Glutamatergic neuron (in vitro differentiated cells): ENCODE results near the gene BAX. TPM values are rescaled to one million over a fixed set of nuclear protein-coding genes. Genes with fewer than 3 reads are reported as not detected.

Experiments used
- DNase-seq: peaks from one replicate; pipeline ENCODE4 v3.0.0; 2022
- H3K27ac Mint-ChIP-seq: one replicate; pipeline ENCODE4 v1.8.0; 2020; ENCODE audit warnings: mild to moderate bottlenecking, mixed read lengths, inconsistent platforms; ENCODE audit not compliant: unreplicated experiment
- H3K27me3 Mint-ChIP-seq: one replicate; pipeline ENCODE4 v1.8.0; 2020; ENCODE audit warnings: mild to moderate bottlenecking, moderate library complexity, mixed read lengths, inconsistent platforms; ENCODE audit not compliant: unreplicated experiment
- H3K36me3 Mint-ChIP-seq: one replicate; pipeline ENCODE4 v1.8.0; 2020; ENCODE audit warnings: mild to moderate bottlenecking, mixed read lengths, inconsistent platforms; ENCODE audit not compliant: unreplicated experiment
- H3K4me1 Mint-ChIP-seq: one replicate; pipeline ENCODE4 v1.8.0; 2020; ENCODE audit warnings: mild to moderate bottlenecking, low read depth, mixed read lengths, inconsistent platforms; ENCODE audit not compliant: unreplicated experiment
- H3K4me3 Mint-ChIP-seq: one replicate; pipeline ENCODE4 v1.8.0; 2020; ENCODE audit warnings: mild to moderate bottlenecking, mixed read lengths, inconsistent platforms; ENCODE audit not compliant: unreplicated experiment
- H3K9me3 Mint-ChIP-seq: one replicate; pipeline ENCODE4 v1.8.0; 2020; ENCODE audit warnings: mild to moderate bottlenecking, moderate library complexity, mixed read lengths, inconsistent platforms; ENCODE audit not compliant: unreplicated experiment
- total RNA-seq: library from RNA; stranded (reverse); fragmentation: NEBNext Ultra II Directional; extraction: Animal tissue kit (Norgen Biotek cat#: 25700); gene quantifications from one replicate; pipeline ENCODE4 v1.2.1, GENCODE V29; 2021; ENCODE audit not compliant: unreplicated experiment
- TF ChIP-seq, protein P1 (sequence below): fragments of 200-600 bp; sonication (generic); IDR thresholded peaks from one replicate; pipeline ENCODE4 v1.5.0; 2021; ENCODE audit not compliant: partially characterized antibody, unreplicated experiment

The BAX gene
- total RNA-seq, 1 donor from 2014 or later = 87.7 TPM

DNA sequence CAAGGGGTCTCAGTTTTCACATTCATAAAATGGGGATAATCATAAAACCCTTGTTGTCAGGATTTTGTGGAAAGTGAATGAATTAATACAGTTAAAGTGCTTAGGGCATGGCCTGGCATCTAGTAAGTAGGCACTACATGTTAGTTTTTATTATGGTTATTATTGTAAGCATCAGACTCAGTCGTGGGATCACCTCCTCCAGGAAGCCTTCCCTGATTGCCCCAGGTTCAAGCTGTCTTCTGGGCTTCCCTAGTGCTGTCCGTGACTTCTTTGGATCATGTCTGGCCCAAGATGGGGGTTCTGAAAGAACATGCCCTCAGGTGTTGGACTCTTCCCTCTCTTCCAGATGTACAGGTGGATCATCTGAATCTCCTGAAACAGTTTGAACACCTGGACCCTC, 43.9 kb upstream of the BAX start:
- H3K27ac Mint-ChIP-seq = no peak overlapping the region
- TF ChIP-seq, protein P1, sequence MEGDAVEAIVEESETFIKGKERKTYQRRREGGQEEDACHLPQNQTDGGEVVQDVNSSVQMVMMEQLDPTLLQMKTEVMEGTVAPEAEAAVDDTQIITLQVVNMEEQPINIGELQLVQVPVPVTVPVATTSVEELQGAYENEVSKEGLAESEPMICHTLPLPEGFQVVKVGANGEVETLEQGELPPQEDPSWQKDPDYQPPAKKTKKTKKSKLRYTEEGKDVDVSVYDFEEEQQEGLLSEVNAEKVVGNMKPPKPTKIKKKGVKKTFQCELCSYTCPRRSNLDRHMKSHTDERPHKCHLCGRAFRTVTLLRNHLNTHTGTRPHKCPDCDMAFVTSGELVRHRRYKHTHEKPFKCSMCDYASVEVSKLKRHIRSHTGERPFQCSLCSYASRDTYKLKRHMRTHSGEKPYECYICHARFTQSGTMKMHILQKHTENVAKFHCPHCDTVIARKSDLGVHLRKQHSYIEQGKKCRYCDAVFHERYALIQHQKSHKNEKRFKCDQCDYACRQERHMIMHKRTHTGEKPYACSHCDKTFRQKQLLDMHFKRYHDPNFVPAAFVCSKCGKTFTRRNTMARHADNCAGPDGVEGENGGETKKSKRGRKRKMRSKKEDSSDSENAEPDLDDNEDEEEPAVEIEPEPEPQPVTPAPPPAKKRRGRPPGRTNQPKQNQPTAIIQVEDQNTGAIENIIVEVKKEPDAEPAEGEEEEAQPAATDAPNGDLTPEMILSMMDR = no peak
- peaks cover 1% of the 10 kb centered on the region for H3K9me3 Mint-ChIP-seq
- no peaks in the 10 kb centered on the region for H3K36me3 Mint-ChIP-seq
- DNase-seq = no peak
- no peak overlapping the region for H3K4me3 Mint-ChIP-seq
- H3K4me1 Mint-ChIP-seq = no peaks in the 10 kb centered on the region
- H3K27me3 Mint-ChIP-seq = peaks cover 6% of the 10 kb centered on the region

DNA sequence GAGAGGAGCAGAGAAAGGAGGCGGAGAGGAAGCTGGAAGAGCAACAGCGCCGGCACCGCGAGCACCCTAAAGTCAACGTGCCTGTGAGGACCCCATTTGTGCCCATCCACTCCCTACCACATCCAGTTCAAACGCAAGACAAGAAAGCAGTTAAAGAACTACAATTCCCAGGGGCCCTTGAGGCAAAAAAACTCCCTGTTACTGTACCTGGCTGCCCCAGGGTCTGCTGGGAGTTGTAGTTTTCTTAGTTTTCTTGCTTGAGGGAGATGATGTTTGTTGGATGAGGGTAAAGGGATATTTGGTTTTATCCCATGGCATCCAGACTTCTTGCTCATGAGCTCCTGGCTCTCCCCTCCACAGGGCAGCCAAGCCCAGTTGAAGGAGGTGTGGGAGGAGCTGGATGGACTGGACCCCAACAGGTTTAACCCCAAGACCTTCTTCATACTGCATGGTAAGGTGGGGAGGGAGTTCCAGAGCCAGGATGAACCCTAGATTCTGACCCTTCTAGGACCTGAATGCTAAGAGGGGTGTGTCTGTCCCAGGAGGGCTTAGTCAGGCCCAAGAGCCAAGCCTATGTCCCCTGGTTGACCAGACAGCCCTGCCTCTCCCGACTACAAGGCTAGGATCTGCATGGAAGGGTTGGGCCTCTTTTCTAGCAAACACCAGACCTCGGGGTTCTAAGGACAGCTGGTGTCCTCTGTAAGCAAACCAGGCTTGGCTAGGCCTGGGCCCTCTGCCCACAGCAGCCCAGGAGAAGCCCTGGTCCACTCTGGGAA, 41.4 kb upstream of the BAX start:
- Mint-ChIP-seq H3K27me3 (peaks cover 6% of the 10 kb centered on the region), H3K36me3 (no peaks in the 10 kb centered on the region), H3K4me3 (no peak overlapping the region), H3K9me3 (no peaks in the 10 kb centered on the region), H3K4me1 (no peaks in the 10 kb centered on the region), H3K27ac (no peak overlapping the region)
- DNase-seq = no peak
- TF ChIP-seq, protein P1 = no peak

DNA sequence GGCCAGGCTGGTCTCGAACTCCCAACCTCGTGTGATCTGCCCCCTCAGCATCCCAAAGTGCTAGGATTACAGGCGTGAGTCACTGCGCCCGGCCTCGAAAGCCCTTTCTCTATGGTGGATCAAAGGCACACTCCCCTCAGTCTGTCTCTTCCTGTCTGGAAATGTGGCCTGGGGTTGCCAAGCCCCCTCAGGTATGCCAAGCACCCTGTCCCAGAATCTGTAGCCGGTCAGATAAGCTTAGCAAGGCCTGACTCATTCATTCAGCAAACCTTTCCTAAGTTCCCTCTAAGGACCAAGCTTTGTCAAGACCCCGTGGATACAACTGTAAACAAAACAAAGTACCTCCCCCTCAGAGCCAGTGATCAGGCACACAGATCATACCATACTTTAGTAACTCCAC, 40.5 kb upstream of the BAX start:
- DNase-seq = no peak
- Mint-ChIP-seq H3K36me3 (no peaks in the 10 kb centered on the region), H3K27ac (no peak overlapping the region), H3K4me3 (no peak overlapping the region), H3K4me1 (no peaks in the 10 kb centered on the region), H3K9me3 (no peaks in the 10 kb centered on the region), H3K27me3 (peaks cover 5% of the 10 kb centered on the region)
- TF ChIP-seq, protein P1 = no peak

DNA sequence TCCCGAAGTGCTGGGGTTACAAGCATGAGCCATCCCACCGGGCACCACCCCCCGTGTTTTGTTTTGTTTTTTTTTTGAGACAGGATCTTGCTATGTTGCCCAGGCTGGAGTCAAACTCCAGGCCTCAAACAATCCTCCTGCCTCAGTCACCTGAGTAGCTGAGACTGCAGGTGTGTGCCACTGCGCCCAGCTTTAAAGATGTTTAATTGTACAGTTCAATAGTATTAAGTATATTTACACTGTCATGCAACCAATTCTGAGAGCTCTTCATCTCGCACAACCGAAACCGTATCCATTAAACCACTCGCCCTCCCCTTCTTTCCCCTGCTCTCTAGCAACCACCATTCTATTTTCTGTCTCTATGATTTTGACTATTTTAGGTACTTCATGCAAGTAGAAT, 38.9 kb upstream of the BAX start:
- no peak for DNase-seq
- Mint-ChIP-seq H3K4me3 (no peak overlapping the region), H3K9me3 (no peaks in the 10 kb centered on the region), H3K4me1 (no peaks in the 10 kb centered on the region), H3K27me3 (peaks cover 5% of the 10 kb centered on the region), H3K27ac (no peak overlapping the region), H3K36me3 (no peaks in the 10 kb centered on the region)
- TF ChIP-seq, protein P1 = no peak

DNA sequence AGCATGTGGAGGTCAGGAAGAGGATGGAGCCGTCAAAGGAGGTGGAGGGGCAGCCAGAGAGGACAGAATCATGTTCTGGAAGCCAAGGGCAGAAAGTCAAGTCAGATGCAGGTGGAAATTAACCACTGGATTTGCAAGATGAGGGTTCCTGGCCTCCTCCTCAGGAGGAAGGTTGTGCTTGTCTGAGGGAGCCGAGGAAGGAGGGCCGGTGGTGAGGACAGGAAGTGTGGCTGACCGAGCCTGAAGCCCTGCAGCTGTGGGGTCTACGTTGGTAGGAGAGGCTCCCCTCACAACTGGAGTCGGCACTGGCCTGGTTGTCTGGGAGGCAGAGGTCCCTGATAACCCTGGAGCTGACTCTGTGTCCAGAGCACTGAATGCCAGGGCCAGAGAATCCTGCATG, 36.6 kb upstream of the BAX start:
- H3K36me3 Mint-ChIP-seq = no peaks in the 10 kb centered on the region
- no peak for DNase-seq

More for the DNA sequence above, 36.6 kb upstream of the BAX start:
- H3K9me3 Mint-ChIP-seq = peaks cover under 1% of the 10 kb centered on the region
- no peaks in the 10 kb centered on the region for H3K4me1 Mint-ChIP-seq
- no peak overlapping the region for H3K27ac Mint-ChIP-seq
- H3K4me3 Mint-ChIP-seq = no peak overlapping the region
- peaks cover 6% of the 10 kb centered on the region for H3K27me3 Mint-ChIP-seq
- TF ChIP-seq, protein P1 = no peak
